Breast epithelium (tissue), 4 donors: ENCODE measurements around the gene POSTN. TPM values are rescaled to one million over a fixed set of nuclear protein-coding genes. Genes with fewer than 3 reads are reported as not detected.

Experiments
- DNase-seq, 2 donors: peaks; one replicate each; pipeline ENCODE4 v3.0.0-alpha.2; 2019; ENCODE audit warnings: low spot score in 2 of 2
- H3K27ac ChIP-seq, 2 donors: fragments of 200-600 bp; sonication (generic) in 1 of 2; one replicate each; pipeline ENCODE4 v1.5.1; 2016 to 2019; ENCODE audit warnings: mild to moderate bottlenecking in 1 of 2
- H3K27me3 ChIP-seq, 2 donors: fragments of 200-600 bp; sonication (generic) in 1 of 2; one replicate each; pipeline versions ENCODE4 v1.5.1 to v1.6.0; 2017 to 2019; ENCODE audit warnings: control low read depth in 1 of 2, mild to moderate bottlenecking in 1 of 2
- H3K36me3 ChIP-seq: fragments of 200-600 bp; one replicate; pipeline ENCODE4 v1.5.1; 2019
- H3K4me1 ChIP-seq, 2 donors: fragments of 200-600 bp; sonication (generic); one replicate each; pipeline ENCODE4 v1.5.1; 2016 to 2019; ENCODE audit warnings: control low read depth in 1 of 2
- H3K4me3 ChIP-seq, 3 donors: fragments of 200-600 bp; sonication (generic); 1 replicate in 2 of 3; 2 replicates in 1 of 3; pipeline ENCODE4 v1.5.1; 2016 to 2019; ENCODE audit warnings: mild to moderate bottlenecking in 3 of 3, moderate library complexity in 2 of 3
- H3K9me3 ChIP-seq, 2 donors: fragments of 200-600 bp; sonication (generic) in 1 of 2; one replicate each; pipeline ENCODE4 v1.5.1; 2016 to 2019; ENCODE audit warnings: control low read depth in 1 of 2
- CTCF ChIP-seq, 3 donors: fragments of 450-650 bp; IDR thresholded peaks; one replicate each; pipeline ENCODE4 v1.5.1; 2016 to 2017; ENCODE audit warnings: antibody characterized with exemption in 3 of 3, mild to moderate bottlenecking in 3 of 3, moderate library complexity in 3 of 3
- POLR2A ChIP-seq: fragments of 450-650 bp; IDR thresholded peaks from one replicate; pipeline ENCODE4 v1.6.1; 2016; ENCODE audit warnings: antibody characterized with exemption, mild to moderate bottlenecking, moderate library complexity
- POLR2AphosphoS5 ChIP-seq, 3 donors: sonication (generic); formaldehyde crosslinking; IDR thresholded peaks; one replicate each; pipeline ENCODE4 v1.6.1; 2017; ENCODE audit warnings: antibody characterized with exemption in 3 of 3
- intact Hi-C: fragments of 100-400 bp; cut with DNase I; formaldehyde crosslinking; loops from one replicate; pipeline ENCODE4 v1.15.1; 2023; ENCODE audit warnings: low total_unique reads
- total RNA-seq, 3 donors: library from RNA; depleted of rRNA; stranded (reverse); fragments of >200 nt; gene quantifications; one replicate each; pipeline ENCODE4 v1.1.0, GENCODE V29; 2016

Gene POSTN
- total RNA-seq, 3 donors from 2014 or later: 20.1 to 30.8 (median 27.8) TPM

GRCh38 chr13:37526710-37527473, 71.7 kb downstream of the POSTN start:
- H3K4me1 ChIP-seq: no peaks in the 10 kb centered on the region
- no peak overlapping the region for H3K27ac ChIP-seq
- intact Hi-C loops: no loop called here
- no peak for DNase-seq
- H3K9me3 ChIP-seq: peaks cover 7 to 10% of the 10 kb centered on the region in 2 donors
- H3K36me3 ChIP-seq: no peaks in the 10 kb centered on the region
- H3K27me3 ChIP-seq: no peaks in the 10 kb centered on the region
- H3K4me3 ChIP-seq: no peak overlapping the region
- TF ChIP-seq POLR2AphosphoS5 (IDR thresholded peaks at IDR 0.05) (no peak), CTCF (IDR thresholded peaks at IDR 0.05) (no peak), POLR2A (no peak)

GRCh38 chr13:37515226-37515625, 83.3 kb downstream of the POSTN start:
- Histone ChIP-seq H3K27ac (no peak overlapping the region), H3K4me3 (no peak overlapping the region), H3K27me3 (no peaks in the 10 kb centered on the region), H3K36me3 (no peaks in the 10 kb centered on the region), H3K9me3 (no peaks in the 10 kb centered on the region), H3K4me1 (no peaks in the 10 kb centered on the region)
- DNase-seq: no peak
- no peak for TF ChIP-seq CTCF (IDR thresholded peaks at IDR 0.05)
- TF ChIP-seq POLR2AphosphoS5 (IDR thresholded peaks at IDR 0.05): no peak
- TF ChIP-seq POLR2A: no peak
- intact Hi-C loops: no loop called here
